NB4 (cell line): Measurements from ENCODE around the gene MRM3.
"Not testable (repeated sequence)": the region's sequence is repeated elsewhere in the genome, so short reads cannot be mapped to it uniquely, and the experiment has no call there.

Experiments
- POLR2A ChIP-seq: IDR thresholded peaks from 2 replicates; pipeline ENCODE4 v1.6.1; 2011; ENCODE audit warnings: mild to moderate bottlenecking; ENCODE audit not compliant: insufficient read length; ENCODE audit errors: extremely low read depth
- TF ChIP-seq, protein P1 (sequence below): IDR thresholded peaks from one replicate; pipeline ENCODE4 v1.5.1; 2012; ENCODE audit warnings: low read depth, low read length

DNA sequence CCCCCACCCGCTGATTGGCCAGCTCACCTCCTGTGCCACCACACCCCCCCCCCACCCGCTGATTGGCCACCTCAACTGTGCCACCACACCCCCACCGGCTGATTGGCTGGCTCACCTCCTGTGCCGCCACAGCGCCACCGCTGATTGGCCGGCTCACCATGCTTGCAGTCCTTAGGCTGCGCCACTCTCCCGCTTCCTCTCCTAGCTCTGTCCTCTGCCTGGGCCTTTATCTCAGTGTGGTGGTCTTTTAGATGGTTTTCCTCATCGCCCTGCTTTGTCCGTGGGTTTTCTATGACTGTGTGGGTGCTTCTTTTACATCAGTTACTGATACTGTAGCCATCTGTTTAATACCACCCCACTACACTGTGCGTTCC lies 8.7 kb downstream of the MRM3 start:
- TF ChIP-seq, protein P1, sequence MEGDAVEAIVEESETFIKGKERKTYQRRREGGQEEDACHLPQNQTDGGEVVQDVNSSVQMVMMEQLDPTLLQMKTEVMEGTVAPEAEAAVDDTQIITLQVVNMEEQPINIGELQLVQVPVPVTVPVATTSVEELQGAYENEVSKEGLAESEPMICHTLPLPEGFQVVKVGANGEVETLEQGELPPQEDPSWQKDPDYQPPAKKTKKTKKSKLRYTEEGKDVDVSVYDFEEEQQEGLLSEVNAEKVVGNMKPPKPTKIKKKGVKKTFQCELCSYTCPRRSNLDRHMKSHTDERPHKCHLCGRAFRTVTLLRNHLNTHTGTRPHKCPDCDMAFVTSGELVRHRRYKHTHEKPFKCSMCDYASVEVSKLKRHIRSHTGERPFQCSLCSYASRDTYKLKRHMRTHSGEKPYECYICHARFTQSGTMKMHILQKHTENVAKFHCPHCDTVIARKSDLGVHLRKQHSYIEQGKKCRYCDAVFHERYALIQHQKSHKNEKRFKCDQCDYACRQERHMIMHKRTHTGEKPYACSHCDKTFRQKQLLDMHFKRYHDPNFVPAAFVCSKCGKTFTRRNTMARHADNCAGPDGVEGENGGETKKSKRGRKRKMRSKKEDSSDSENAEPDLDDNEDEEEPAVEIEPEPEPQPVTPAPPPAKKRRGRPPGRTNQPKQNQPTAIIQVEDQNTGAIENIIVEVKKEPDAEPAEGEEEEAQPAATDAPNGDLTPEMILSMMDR: not testable (repeated sequence)
- not testable (repeated sequence) for TF ChIP-seq POLR2A
